Upper lobe of left lung (tissue), 4 donors: ENCODE measurements around the gene CNOT4.

Source experiments
- EP300 ChIP-seq, 4 donors: sonication (generic); formaldehyde crosslinking; IDR thresholded peaks; one replicate each; pipeline ENCODE4 v1.5.1; 2017; ENCODE audit warnings: antibody characterized with exemption in 4 of 4, control low read depth in 2 of 4
- POLR2A ChIP-seq, 4 donors: fragments of 450-650 bp; IDR thresholded peaks; one replicate each; pipeline ENCODE4 v1.5.1; 2016 to 2017; ENCODE audit warnings: antibody characterized with exemption in 4 of 4, mild to moderate bottlenecking in 2 of 4
- POLR2AphosphoS5 ChIP-seq, 2 donors: sonication (generic); formaldehyde crosslinking; IDR thresholded peaks; one replicate each; pipeline ENCODE4 v1.5.1; 2017; ENCODE audit warnings: antibody characterized with exemption in 2 of 2
- TF ChIP-seq, protein P1 (sequence below), 6 experiments: fragments of 450-650 bp in 4 of 6; fragments of 200-600 bp in 2 of 6; sonication (generic) in 2 of 6; IDR thresholded peaks; one replicate each; pipeline ENCODE4 v1.5.1; 2016 to 2019; ENCODE audit warnings: antibody characterized with exemption in 6 of 6

DNA sequence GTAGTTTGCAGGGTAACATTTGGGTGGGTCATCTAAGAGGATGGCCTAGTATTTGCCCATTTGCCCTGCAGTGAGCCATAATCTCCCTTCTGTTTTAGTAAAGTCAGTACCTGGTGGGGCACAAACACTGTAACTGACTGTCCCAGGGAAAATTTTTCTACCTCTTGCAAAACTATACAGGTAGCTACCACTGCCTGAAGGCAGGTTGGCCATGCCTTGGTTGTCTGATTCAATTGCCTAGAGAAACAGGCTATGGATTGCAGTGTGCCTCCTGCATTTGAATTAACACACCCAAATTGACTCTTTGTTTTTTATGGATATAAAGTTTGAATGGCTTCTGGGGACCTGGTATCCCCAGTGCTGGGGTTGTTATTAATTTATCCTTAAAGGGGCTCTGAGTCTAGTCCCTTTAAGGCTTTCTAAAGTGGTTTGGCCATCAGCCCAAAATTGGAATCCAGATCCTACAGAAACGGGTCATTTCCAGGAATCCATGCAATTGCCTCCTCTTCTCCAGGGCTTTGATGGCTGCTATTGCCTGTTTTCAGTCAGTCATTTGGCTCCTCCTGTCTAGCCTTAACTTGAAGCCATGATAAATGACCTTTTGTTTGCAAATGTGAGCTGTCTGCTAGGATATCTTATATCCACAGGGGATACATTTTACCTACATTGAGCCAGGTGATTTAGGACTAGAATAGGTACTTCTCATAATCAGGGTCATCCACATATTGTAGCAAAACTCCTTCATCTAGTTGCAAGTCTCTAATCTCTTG is 187.1 kb downstream of the CNOT4 start:
- TF ChIP-seq EP300 (IDR thresholded peaks at IDR 0.05) (no peak), POLR2AphosphoS5 (IDR thresholded peaks at IDR 0.05) (no peak), POLR2A (IDR thresholded peaks at IDR 0.05) (no peak)
- TF ChIP-seq, protein P1, sequence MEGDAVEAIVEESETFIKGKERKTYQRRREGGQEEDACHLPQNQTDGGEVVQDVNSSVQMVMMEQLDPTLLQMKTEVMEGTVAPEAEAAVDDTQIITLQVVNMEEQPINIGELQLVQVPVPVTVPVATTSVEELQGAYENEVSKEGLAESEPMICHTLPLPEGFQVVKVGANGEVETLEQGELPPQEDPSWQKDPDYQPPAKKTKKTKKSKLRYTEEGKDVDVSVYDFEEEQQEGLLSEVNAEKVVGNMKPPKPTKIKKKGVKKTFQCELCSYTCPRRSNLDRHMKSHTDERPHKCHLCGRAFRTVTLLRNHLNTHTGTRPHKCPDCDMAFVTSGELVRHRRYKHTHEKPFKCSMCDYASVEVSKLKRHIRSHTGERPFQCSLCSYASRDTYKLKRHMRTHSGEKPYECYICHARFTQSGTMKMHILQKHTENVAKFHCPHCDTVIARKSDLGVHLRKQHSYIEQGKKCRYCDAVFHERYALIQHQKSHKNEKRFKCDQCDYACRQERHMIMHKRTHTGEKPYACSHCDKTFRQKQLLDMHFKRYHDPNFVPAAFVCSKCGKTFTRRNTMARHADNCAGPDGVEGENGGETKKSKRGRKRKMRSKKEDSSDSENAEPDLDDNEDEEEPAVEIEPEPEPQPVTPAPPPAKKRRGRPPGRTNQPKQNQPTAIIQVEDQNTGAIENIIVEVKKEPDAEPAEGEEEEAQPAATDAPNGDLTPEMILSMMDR (IDR thresholded peaks at IDR 0.05) = no peak
